Sigmoid colon (tissue), 7 donors: ENCODE data around the gene B4GALT2. TPM values are rescaled to one million over a fixed set of nuclear protein-coding genes. Genes with fewer than 3 reads are reported as not detected.

Experiments used
- DNase-seq: peaks from one replicate; pipeline ENCODE4 v3.0.0-alpha.2; 2019
- H3K27ac ChIP-seq, 4 donors: fragments of 200-600 bp; sonication (generic); one replicate each; pipeline ENCODE4 v1.5.1; 2016 to 2019; ENCODE audit warnings: mild to moderate bottlenecking in 1 of 4
- H3K27me3 ChIP-seq, 3 donors: fragments of 200-600 bp; sonication (generic); one replicate each; pipeline ENCODE4 v1.5.1; 2019; ENCODE audit warnings: mild to moderate bottlenecking in 1 of 3
- H3K36me3 ChIP-seq, 4 donors: fragments of 200-600 bp; sonication (generic); one replicate each; pipeline ENCODE4 v1.5.1; 2016 to 2019
- H3K4me1 ChIP-seq, 4 donors: fragments of 200-600 bp; sonication (generic); one replicate each; pipeline ENCODE4 v1.5.1; 2017 to 2019
- H3K4me3 ChIP-seq, 4 donors: fragments of 200-600 bp; sonication (generic); one replicate each; pipeline ENCODE4 v1.5.1; 2017 to 2019; ENCODE audit warnings: mild to moderate bottlenecking in 2 of 4, moderate library complexity in 1 of 4
- H3K9me3 ChIP-seq, 4 donors: fragments of 200-600 bp in 3 of 4; sonication (generic) in 3 of 4; one replicate each; pipeline versions ENCODE4 v1.5.1 to v1.6.1; 2013 to 2019
- EP300 ChIP-seq, 4 donors: sonication (generic); formaldehyde crosslinking; IDR thresholded peaks; one replicate each; pipeline ENCODE4 v1.6.1; 2017; ENCODE audit warnings: antibody characterized with exemption in 4 of 4
- POLR2A ChIP-seq, 2 donors: fragments of 450-650 bp; IDR thresholded peaks; one replicate each; pipeline ENCODE4 v1.6.1; 2016; ENCODE audit warnings: antibody characterized with exemption in 2 of 2, mild to moderate bottlenecking in 2 of 2, moderate library complexity in 2 of 2
- POLR2AphosphoS5 ChIP-seq, 4 donors: sonication (generic); formaldehyde crosslinking; IDR thresholded peaks; one replicate each; pipeline ENCODE4 v1.6.1; 2017; ENCODE audit warnings: antibody characterized with exemption in 4 of 4
- WGBS, 2 donors: extraction: QIAGEN DNeasy Blood & Tissue Kit; methylation state at CpG; one replicate each; pipeline ENCODE4 v1.1.7; 2013; 5-methylcytosine and 5-hydroxymethylcytosine counted together
- intact Hi-C: fragments of 100-400 bp; cut with DNase I; formaldehyde crosslinking; loops from one replicate; pipeline ENCODE4 v1.15.1; 2023
- polyA plus RNA-seq, 3 donors: library from polyadenylated mRNA; stranded (reverse); fragments of 200-250 nt; gene quantifications; one replicate each; pipeline ENCODE4 v1.2.3, GENCODE V29; 2013
- total RNA-seq, 4 donors: library from RNA; depleted of rRNA; stranded (reverse); fragments of >200 nt; gene quantifications; one replicate each; pipeline ENCODE4 v1.1.0, GENCODE V29; 2016
- TF ChIP-seq, protein P1 (sequence below), 4 experiments: fragments of 450-650 bp in 3 of 4; fragments of 200-600 bp in 1 of 4; IDR thresholded peaks; one replicate each; pipeline ENCODE4 v1.5.1; 2016 to 2019; ENCODE audit warnings: antibody characterized with exemption in 4 of 4, mild to moderate bottlenecking in 3 of 4, moderate library complexity in 2 of 4
- donor health status: healthy with polysubstance abuse.
- donor health status: Bipolar disorder and iron deficiency.
- donor health status: healthy.

Gene B4GALT2
- total and polyA plus RNA-seq, 7 donors, result 14.8 to 55.9 (median 32.0) TPM

GRCh38 chr1:43979261-43979527 is 184 bp downstream of the B4GALT2 start:
- WGBS, 2 donors, result 0% methylated on average over 45 of the region's 45 CpGs
- Histone ChIP-seq H3K27ac (peak overlapping the region; percentile 57 to 77 (median 74)), H3K4me1 (peaks cover 0 to 57% (median 50%) of the 10 kb centered on the region in 4 donors), H3K27me3 (no peaks in the 10 kb centered on the region), H3K4me3 (peak overlapping the region; percentile 73 to 92 (median 84)), H3K9me3 (no peaks in the 10 kb centered on the region), H3K36me3 (peaks cover 0 to 23% (median 11%) of the 10 kb centered on the region in 4 donors)
- TF ChIP-seq, protein P1, sequence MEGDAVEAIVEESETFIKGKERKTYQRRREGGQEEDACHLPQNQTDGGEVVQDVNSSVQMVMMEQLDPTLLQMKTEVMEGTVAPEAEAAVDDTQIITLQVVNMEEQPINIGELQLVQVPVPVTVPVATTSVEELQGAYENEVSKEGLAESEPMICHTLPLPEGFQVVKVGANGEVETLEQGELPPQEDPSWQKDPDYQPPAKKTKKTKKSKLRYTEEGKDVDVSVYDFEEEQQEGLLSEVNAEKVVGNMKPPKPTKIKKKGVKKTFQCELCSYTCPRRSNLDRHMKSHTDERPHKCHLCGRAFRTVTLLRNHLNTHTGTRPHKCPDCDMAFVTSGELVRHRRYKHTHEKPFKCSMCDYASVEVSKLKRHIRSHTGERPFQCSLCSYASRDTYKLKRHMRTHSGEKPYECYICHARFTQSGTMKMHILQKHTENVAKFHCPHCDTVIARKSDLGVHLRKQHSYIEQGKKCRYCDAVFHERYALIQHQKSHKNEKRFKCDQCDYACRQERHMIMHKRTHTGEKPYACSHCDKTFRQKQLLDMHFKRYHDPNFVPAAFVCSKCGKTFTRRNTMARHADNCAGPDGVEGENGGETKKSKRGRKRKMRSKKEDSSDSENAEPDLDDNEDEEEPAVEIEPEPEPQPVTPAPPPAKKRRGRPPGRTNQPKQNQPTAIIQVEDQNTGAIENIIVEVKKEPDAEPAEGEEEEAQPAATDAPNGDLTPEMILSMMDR (IDR thresholded peaks at IDR 0.05), result no peak
- no peak for TF ChIP-seq POLR2A (IDR thresholded peaks at IDR 0.05)
- no peak for TF ChIP-seq EP300 (IDR thresholded peaks at IDR 0.05)
- TF ChIP-seq POLR2AphosphoS5 (IDR thresholded peaks at IDR 0.05), result no peak
- intact Hi-C loops, result no loop called here
- DNase-seq, result no peak

DNA sequence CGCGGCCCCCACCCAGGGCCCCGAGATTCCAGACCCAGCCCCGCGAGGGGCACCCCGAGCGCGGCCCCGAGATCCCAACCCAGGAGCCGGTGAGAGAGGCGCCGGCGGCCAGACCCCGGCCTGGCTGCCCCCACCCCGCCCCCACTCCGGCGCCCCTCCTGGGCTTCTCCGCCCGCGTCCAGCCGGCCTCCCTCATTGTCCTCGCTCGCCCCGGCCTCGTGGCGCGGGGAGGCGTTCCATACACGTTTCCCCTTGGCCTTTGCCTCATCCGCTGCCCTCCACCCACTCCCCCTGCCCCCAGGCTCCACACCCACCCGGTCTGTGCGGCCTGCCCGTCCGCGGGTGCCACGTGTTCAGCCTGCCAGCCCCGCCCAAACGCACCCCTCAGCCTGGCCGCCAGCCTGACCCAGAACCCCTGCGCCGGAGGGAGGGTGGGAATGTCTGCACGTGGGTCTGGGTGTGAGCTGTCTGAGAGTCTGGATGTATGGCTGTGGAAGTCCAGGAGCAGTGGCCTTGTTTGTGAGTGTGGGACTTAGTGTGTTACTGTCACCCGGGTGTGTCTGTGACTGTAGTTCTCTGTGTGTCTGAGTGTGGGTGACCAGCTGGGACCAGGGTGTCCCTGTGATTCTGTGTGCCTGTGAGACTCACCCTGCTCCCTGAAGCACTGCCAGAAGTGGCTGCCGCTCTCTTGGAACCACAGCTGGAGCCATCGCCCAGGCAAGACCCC is 681 bp downstream of the B4GALT2 start:
- peaks cover 0 to 57% (median 47%) of the 10 kb centered on the region in 4 donors for H3K4me1 ChIP-seq
- H3K36me3 ChIP-seq, result peaks cover 0 to 23% (median 11%) of the 10 kb centered on the region in 4 donors
- H3K4me3 ChIP-seq, result peak overlapping the region; percentile 73 to 92 (median 84)
- H3K27ac ChIP-seq, result peak overlapping the region; percentile 57 to 77 (median 74)
- TF ChIP-seq, protein P1 (IDR thresholded peaks at IDR 0.05), result no peak
- TF ChIP-seq EP300 (IDR thresholded peaks at IDR 0.05) (no peak), POLR2A (IDR thresholded peaks at IDR 0.05) (no peak), POLR2AphosphoS5 (IDR thresholded peaks at IDR 0.05) (no peak)
- H3K27me3 ChIP-seq, result no peaks in the 10 kb centered on the region
- WGBS, 2 donors, result 3 to 4% methylated on average over 45 of the region's 45 CpGs
- DNase-seq, result no peak
- no peaks in the 10 kb centered on the region for H3K9me3 ChIP-seq
- intact Hi-C loops, result no loop called here

DNA sequence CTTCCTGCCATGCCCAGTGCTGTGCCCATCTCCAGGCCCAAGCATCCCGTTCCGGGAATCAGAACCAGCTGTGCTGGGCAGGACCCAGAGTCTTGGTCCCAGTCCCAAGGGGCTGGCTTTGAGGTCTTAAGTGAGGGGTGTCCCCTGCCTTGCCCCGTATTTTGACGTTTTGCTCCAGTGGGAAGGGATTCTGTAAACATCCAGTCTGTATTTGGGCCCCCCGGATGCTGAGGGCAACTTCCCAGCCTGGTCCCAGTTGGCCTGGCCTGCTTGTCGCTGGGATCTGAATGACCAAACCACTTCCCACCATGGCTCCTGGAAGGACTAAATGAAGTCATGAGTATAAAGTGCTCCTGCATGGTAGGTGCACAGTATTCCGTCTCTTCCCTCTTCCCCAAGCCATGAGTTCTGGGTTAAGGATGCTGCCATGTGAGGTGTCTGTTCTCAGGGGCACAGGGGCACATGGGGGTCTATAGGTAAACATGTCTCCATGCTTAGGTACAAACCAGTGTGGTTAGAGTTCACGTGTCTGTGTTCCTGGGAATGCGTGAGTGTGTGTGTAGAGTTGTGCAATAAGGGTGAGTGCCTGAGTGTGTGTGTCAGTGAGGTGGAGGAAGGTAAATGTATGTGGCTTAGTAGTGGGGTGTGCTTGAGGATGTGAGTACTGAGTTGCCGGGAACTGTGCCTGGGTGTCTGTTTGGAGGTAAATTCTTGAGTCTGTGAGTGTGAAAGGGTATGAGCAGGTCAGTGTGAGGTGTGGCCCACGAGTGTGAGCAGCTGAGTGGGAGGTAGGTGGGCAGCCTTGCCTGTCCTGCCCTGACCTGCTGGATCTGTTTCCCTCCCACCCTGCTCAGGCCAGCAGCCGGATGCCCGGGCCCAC is 1.5 kb downstream of the B4GALT2 start:
- TF ChIP-seq, protein P1 (IDR thresholded peaks at IDR 0.05), result no peak
- no peak for TF ChIP-seq POLR2A (IDR thresholded peaks at IDR 0.05)
- no peak for TF ChIP-seq POLR2AphosphoS5 (IDR thresholded peaks at IDR 0.05)
- TF ChIP-seq EP300 (IDR thresholded peaks at IDR 0.05), result no peak
- 37 to 71% methylated on average over 13 of the region's 13 CpGs for WGBS, 2 donors

GRCh38 chr1:43981135-43981491 is 2.1 kb downstream of the B4GALT2 start:
- Histone ChIP-seq H3K27me3 (no peaks in the 10 kb centered on the region), H3K4me1 (peaks cover 0 to 48% (median 40%) of the 10 kb centered on the region in 4 donors), H3K4me3 (no peak overlapping the region), H3K27ac (peak overlapping the region in 1 of 4 donors; percentile 76), H3K36me3 (peaks cover 0 to 35% (median 13%) of the 10 kb centered on the region in 4 donors), H3K9me3 (no peaks in the 10 kb centered on the region)
- TF ChIP-seq POLR2AphosphoS5 (IDR thresholded peaks at IDR 0.05) (no peak), EP300 (IDR thresholded peaks at IDR 0.05) (no peak), POLR2A (IDR thresholded peaks at IDR 0.05) (no peak)
- TF ChIP-seq, protein P1 (IDR thresholded peaks at IDR 0.05), result no peak
- WGBS, 2 donors, result 19 to 66% methylated on average over 20 of the region's 20 CpGs
- no peak for DNase-seq
- intact Hi-C loops, result no loop called here

More for the DNA sequence above, 1.5 kb downstream of the B4GALT2 start:
- no peaks in the 10 kb centered on the region for H3K9me3 ChIP-seq
- H3K27me3 ChIP-seq, result no peaks in the 10 kb centered on the region
- no peak for DNase-seq
- H3K36me3 ChIP-seq, result peaks cover 0 to 29% (median 11%) of the 10 kb centered on the region in 4 donors
- H3K4me3 ChIP-seq, result peak overlapping the region in 3 of 4 donors; percentile 78 to 92 (median 91)
- H3K4me1 ChIP-seq, result peaks cover 0 to 54% (median 46%) of the 10 kb centered on the region in 4 donors
- H3K27ac ChIP-seq, result peak overlapping the region in 3 of 4 donors; percentile 71 to 77 (median 76)
- intact Hi-C loops, result no loop called here
